A549 (cell line): ENCODE results near the gene DNMT3L.

Experiments used
- BHLHE40 ChIP-seq: IDR thresholded peaks from 2 replicates; pipeline ENCODE4 v1.6.1; 2012; ENCODE audit warnings: low read depth, low read length, inconsistent platforms
- CEBPB ChIP-seq, 2 experiments: fragments of >200 bp in 1 of 2; sonication (Bioruptor Twin) in 1 of 2; formaldehyde crosslinking in 1 of 2; IDR thresholded peaks; 2 replicates each; pipeline ENCODE4 v1.6.1; 2012 to 2016
- EP300 ChIP-seq, 2 experiments: fragments of >200 bp; sonication (Bioruptor Twin); formaldehyde crosslinking; IDR thresholded peaks; 2 replicates in 1 of 2; 3 replicates in 1 of 2; pipeline ENCODE4 v1.6.1; 2016 to 2017
- FOSB ChIP-seq: fragments of 250-450 bp; sonication (Bioruptor Pico); IDR thresholded peaks from 2 replicates; pipeline ENCODE4 v1.5.0; 2020; ENCODE audit warnings: mild to moderate bottlenecking, moderate library complexity
- KDM5A ChIP-seq: fragments of 200-600 bp; sonication (generic); IDR thresholded peaks from 2 replicates; pipeline ENCODE4 v1.6.1; 2016; ENCODE audit warnings: antibody characterized with exemption, mild to moderate bottlenecking
- MAZ ChIP-seq: fragments of 150-350 bp; IDR thresholded peaks from 2 replicates; pipeline ENCODE4 v1.6.1; 2014; ENCODE audit warnings: antibody characterized with exemption, low read depth, low read length, borderline replicate concordance
- MYC ChIP-seq: IDR thresholded peaks from 2 replicates; pipeline ENCODE4 v1.6.1; 2012; ENCODE audit warnings: mild to moderate bottlenecking, inconsistent platforms, low read length, improper control_type of control experiment, borderline replicate concordance
- NR3C1 ChIP-seq: fragments of >200 bp; sonication (Bioruptor Twin); formaldehyde crosslinking; IDR thresholded peaks from 3 replicates; pipeline ENCODE4 v1.6.1; 2017
- POLR2A ChIP-seq: IDR thresholded peaks from 2 replicates; pipeline ENCODE4 v1.6.1; 2012; ENCODE audit warnings: mild to moderate bottlenecking, low read length
- TP53 ChIP-seq: fragments of 250-450 bp; sonication (Bioruptor Pico); IDR thresholded peaks from 2 replicates; pipeline ENCODE4 v1.5.0; 2021; ENCODE audit warnings: mild to moderate bottlenecking, moderate library complexity
- ZSCAN20 ChIP-seq: fragments of 250-450 bp; sonication (Bioruptor Pico); IDR thresholded peaks from 2 replicates; pipeline ENCODE4 v1.8.0; 2022; ENCODE audit warnings: mild to moderate bottlenecking, moderate library complexity
- TF ChIP-seq, protein P1 (sequence below): fragments of >200 bp; sonication (Bioruptor Twin); formaldehyde crosslinking; IDR thresholded peaks from 3 replicates; pipeline ENCODE4 v1.5.1; 2016
- TF ChIP-seq, protein P2 (sequence below): IDR thresholded peaks from 2 replicates; pipeline ENCODE4 v1.6.1; 2012
- TF ChIP-seq, protein P3 (sequence below): IDR thresholded peaks from 2 replicates; pipeline ENCODE4 v1.6.1; 2012

DNA sequence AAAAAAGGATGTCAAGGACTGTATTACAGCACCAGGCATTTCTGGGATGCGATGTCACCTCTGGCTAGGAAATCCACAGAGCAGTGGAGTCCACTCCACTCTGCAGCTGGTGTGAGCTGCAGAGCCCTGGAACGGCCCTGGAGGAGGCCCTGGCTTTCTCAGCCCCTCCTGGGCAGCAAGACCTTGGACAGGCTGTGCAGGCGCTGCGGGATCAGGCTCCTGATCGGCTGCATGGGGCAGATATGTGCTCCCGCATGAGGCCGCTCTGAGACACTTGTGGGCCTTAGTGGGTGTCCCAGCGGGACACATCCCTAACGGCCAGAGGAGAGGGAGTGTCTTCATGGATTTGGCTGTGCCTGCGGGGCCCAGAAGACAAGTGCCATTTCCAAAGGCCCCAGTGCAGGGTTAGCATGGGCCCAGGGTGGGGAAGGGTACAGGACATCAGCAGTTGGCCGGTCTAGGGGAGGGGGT is 6.2 kb downstream of the DNMT3L start:
- TF ChIP-seq, protein P1, sequence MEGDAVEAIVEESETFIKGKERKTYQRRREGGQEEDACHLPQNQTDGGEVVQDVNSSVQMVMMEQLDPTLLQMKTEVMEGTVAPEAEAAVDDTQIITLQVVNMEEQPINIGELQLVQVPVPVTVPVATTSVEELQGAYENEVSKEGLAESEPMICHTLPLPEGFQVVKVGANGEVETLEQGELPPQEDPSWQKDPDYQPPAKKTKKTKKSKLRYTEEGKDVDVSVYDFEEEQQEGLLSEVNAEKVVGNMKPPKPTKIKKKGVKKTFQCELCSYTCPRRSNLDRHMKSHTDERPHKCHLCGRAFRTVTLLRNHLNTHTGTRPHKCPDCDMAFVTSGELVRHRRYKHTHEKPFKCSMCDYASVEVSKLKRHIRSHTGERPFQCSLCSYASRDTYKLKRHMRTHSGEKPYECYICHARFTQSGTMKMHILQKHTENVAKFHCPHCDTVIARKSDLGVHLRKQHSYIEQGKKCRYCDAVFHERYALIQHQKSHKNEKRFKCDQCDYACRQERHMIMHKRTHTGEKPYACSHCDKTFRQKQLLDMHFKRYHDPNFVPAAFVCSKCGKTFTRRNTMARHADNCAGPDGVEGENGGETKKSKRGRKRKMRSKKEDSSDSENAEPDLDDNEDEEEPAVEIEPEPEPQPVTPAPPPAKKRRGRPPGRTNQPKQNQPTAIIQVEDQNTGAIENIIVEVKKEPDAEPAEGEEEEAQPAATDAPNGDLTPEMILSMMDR, result no peak
- no peak for TF ChIP-seq TP53
- TF ChIP-seq POLR2A, result no peak
- TF ChIP-seq KDM5A, result no peak
- no peak for TF ChIP-seq ZSCAN20 (CRISPR knock-in tag)
- no peak for TF ChIP-seq MYC
- no peak for TF ChIP-seq MAZ
- TF ChIP-seq CEBPB (IDR thresholded peaks at IDR 0.05), result no peak
- TF ChIP-seq, protein P2, sequence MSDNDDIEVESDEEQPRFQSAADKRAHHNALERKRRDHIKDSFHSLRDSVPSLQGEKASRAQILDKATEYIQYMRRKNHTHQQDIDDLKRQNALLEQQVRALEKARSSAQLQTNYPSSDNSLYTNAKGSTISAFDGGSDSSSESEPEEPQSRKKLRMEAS, result no peak
- TF ChIP-seq NR3C1, result no peak
- TF ChIP-seq, protein P3, sequence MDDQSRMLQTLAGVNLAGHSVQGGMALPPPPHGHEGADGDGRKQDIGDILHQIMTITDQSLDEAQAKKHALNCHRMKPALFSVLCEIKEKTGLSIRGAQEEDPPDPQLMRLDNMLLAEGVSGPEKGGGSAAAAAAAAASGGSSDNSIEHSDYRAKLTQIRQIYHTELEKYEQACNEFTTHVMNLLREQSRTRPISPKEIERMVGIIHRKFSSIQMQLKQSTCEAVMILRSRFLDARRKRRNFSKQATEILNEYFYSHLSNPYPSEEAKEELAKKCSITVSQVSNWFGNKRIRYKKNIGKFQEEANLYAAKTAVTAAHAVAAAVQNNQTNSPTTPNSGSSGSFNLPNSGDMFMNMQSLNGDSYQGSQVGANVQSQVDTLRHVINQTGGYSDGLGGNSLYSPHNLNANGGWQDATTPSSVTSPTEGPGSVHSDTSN, result no peak
- TF ChIP-seq EP300 (IDR thresholded peaks at IDR 0.05), result no peak
- TF ChIP-seq BHLHE40, result no peak
- no peak for TF ChIP-seq FOSB
